Pancreas (tissue), 10 donors: ENCODE results near the gene CALM3. TPM values are rescaled to one million over a fixed set of nuclear protein-coding genes. Genes with fewer than 3 reads are reported as not detected.

Experiments used
- ATAC-seq, 4 donors: fragments of 200-7000 bp; cut with Tn5 transposase; one replicate each; pipeline versions ENCODE4 v1.8.0 to v1.9.1; 2020; ENCODE audit warnings: mild to moderate bottlenecking in 4 of 4, moderate library complexity in 4 of 4
- DNase-seq, 6 donors: peaks; one replicate each; pipeline ENCODE4 v3.0.0-alpha.2; 2020
- FAIRE-seq: peaks from 2 replicates; lab custom pipeline; 2012; peaks lifted over from hg19 to GRCh38; lab: Jason Lieb, UNC
- H3K27ac ChIP-seq, 4 donors: fragments of 200-600 bp; sonication (generic); 1 replicate in 3 of 4; 2 replicates in 1 of 4; pipeline versions ENCODE4 v1.5.0 to v1.8.0; 2020
- H3K27me3 ChIP-seq, 4 donors: fragments of 200-600 bp; one replicate each; pipeline ENCODE4 v1.8.0; 2021
- H3K36me3 ChIP-seq, 3 donors: fragments of 200-600 bp; sonication (generic) in 1 of 3; one replicate each; pipeline versions ENCODE4 v1.5.0 to v1.8.0; 2020 to 2021
- H3K4me1 ChIP-seq, 3 donors: fragments of 200-600 bp; one replicate each; pipeline ENCODE4 v1.8.0; 2021
- H3K4me3 ChIP-seq, 4 donors: fragments of 200-600 bp; sonication (generic) in 2 of 4; one replicate each; pipeline versions ENCODE4 v1.5.0 to v1.8.0; 2020 to 2021
- H3K9me3 ChIP-seq, 4 donors: fragments of 200-600 bp; one replicate each; pipeline ENCODE4 v1.8.0; 2021
- CTCF ChIP-seq, 4 donors: fragments of 200-600 bp; sonication (generic) in 3 of 4; IDR thresholded peaks; one replicate each; pipeline versions ENCODE4 v1.5.0 to v1.8.0; 2021; ENCODE audit warnings: antibody characterized with exemption in 4 of 4
- WGBS, 2 donors: extraction: QIAGEN DNeasy Blood & Tissue Kit; methylation state at CpG; one replicate each; pipeline ENCODE4 v1.1.7; 2013; 5-methylcytosine and 5-hydroxymethylcytosine counted together
- intact Hi-C, 3 donors: fragments of 100-400 bp; cut with DNase I; formaldehyde crosslinking; loops; one replicate each; pipeline versions ENCODE4 v1.11.1 to v1.14.2; 2022
- polyA plus RNA-seq, 2 donors: library from polyadenylated mRNA; stranded (reverse); fragments of 200-250 nt; gene quantifications; one replicate each; pipeline ENCODE4 v1.2.3, GENCODE V29; 2013
- total RNA-seq, 6 donors: library from RNA; stranded (reverse); fragmentation: NEBNext Ultra II Directional in 4 of 6; extraction: Animal tissue kit (Norgen Biotek cat#: 25700) in 4 of 6; gene quantifications; one replicate each; pipeline versions ENCODE4 v1.2.1 to v1.2.4, GENCODE V29; 2021 to 2023
- donor health status: healthy with polysubstance abuse.
- donor health status: DM: no; HTN: no; CAD: no; lungs with moderate emphysema.
- donor health status: DM: no; HTN: no; CAD: no.
- donor health status: control.
- donor health status: control.
- donor health status: Bipolar disorder and iron deficiency.
- donor health status: DM: yes; HTN: yes; CAD: no.
- donor health status: DM: no; HTN: no; CAD: no.
- donor health status: DM: no; HTN: no; CAD: no.
- donor health status: DM: yes; HTN: yes; CAD: no.

Gene CALM3
- total and polyA plus RNA-seq, 8 donors, result 59.6 to 127 (median 89.8) TPM

GRCh38 chr19:46586294-46586693 lies 14.8 kb upstream of the CALM3 start:
- H3K4me1 ChIP-seq, result no peaks in the 10 kb centered on the region
- TF ChIP-seq CTCF (IDR thresholded peaks at IDR 0.05), result no peak
- no peak overlapping the region for H3K27ac ChIP-seq
- H3K27me3 ChIP-seq, result no peaks in the 10 kb centered on the region
- DNase-seq (no peak), ATAC-seq (no peak), FAIRE-seq (no peak)
- WGBS, 2 donors, result 78 to 82% methylated on average over 4 of the region's 4 CpGs
- H3K36me3 ChIP-seq, result no peaks in the 10 kb centered on the region
- intact Hi-C loops, result no loop called here
- H3K9me3 ChIP-seq, result no peaks in the 10 kb centered on the region
- H3K4me3 ChIP-seq, result no peak overlapping the region

GRCh38 chr19:46587861-46588260 lies 13.3 kb upstream of the CALM3 start:
- ATAC-seq (no peak), FAIRE-seq (no peak), DNase-seq (no peak)
- Histone ChIP-seq H3K4me1 (no peaks in the 10 kb centered on the region), H3K27me3 (no peaks in the 10 kb centered on the region), H3K36me3 (no peaks in the 10 kb centered on the region), H3K9me3 (no peaks in the 10 kb centered on the region), H3K27ac (no peak overlapping the region), H3K4me3 (no peak overlapping the region)
- intact Hi-C loops, result no loop called here
- 83 to 90% methylated on average over 3 of the region's 3 CpGs for WGBS, 2 donors
- TF ChIP-seq CTCF (IDR thresholded peaks at IDR 0.05), result no peak

GRCh38 chr19:46591254-46591653 lies 9.9 kb upstream of the CALM3 start:
- no peak for ATAC-seq
- intact Hi-C loops, result no loop called here
- no peak overlapping the region for H3K4me3 ChIP-seq
- no peak overlapping the region for H3K27ac ChIP-seq
- WGBS, 2 donors, result 93 to 95% methylated on average over 4 of the region's 4 CpGs
- no peak for DNase-seq
- TF ChIP-seq CTCF (IDR thresholded peaks at IDR 0.05), result no peak
- no peaks in the 10 kb centered on the region for H3K27me3 ChIP-seq
- no peaks in the 10 kb centered on the region for H3K4me1 ChIP-seq
- H3K36me3 ChIP-seq, result no peaks in the 10 kb centered on the region
- no peak for FAIRE-seq
- no peaks in the 10 kb centered on the region for H3K9me3 ChIP-seq

- no peaks in the 10 kb centered on the region for H3K9me3 ChIP-seq
- no peaks in the 10 kb centered on the region for H3K36me3 ChIP-seq
- FAIRE-seq (no peak), DNase-seq (no peak), ATAC-seq (no peak)
- no peak for TF ChIP-seq CTCF (IDR thresholded peaks at IDR 0.05)
- intact Hi-C loops, result no loop called here
- H3K27ac ChIP-seq, result no peak overlapping the region
- 87% methylated on average over 3 of the region's 3 CpGs for WGBS, 2 donors
- no peak overlapping the region for H3K4me3 ChIP-seq
- H3K27me3 ChIP-seq, result no peaks in the 10 kb centered on the region
- H3K4me1 ChIP-seq, result no peaks in the 10 kb centered on the region
These were observed 9.3 kb upstream of the CALM3 start for GRCh38 chr19:46591870-46592269.

GRCh38 chr19:46596008-46596407 lies 5.1 kb upstream of the CALM3 start:
- DNase-seq (no peak), ATAC-seq (no peak), FAIRE-seq (no peak)
- intact Hi-C loops, result no loop called here
- Histone ChIP-seq H3K4me1 (peaks cover 0 to 3% (median 0%) of the 10 kb centered on the region in 3 donors), H3K9me3 (no peaks in the 10 kb centered on the region), H3K27me3 (no peaks in the 10 kb centered on the region), H3K4me3 (no peak overlapping the region), H3K36me3 (no peaks in the 10 kb centered on the region), H3K27ac (no peak overlapping the region)
- TF ChIP-seq CTCF (IDR thresholded peaks at IDR 0.05), result no peak
- WGBS, 2 donors, result 86 to 90% methylated on average over 6 of the region's 6 CpGs
